Measurements from ENCODE around the gene CLP1.

Gene CLP1

DNA sequence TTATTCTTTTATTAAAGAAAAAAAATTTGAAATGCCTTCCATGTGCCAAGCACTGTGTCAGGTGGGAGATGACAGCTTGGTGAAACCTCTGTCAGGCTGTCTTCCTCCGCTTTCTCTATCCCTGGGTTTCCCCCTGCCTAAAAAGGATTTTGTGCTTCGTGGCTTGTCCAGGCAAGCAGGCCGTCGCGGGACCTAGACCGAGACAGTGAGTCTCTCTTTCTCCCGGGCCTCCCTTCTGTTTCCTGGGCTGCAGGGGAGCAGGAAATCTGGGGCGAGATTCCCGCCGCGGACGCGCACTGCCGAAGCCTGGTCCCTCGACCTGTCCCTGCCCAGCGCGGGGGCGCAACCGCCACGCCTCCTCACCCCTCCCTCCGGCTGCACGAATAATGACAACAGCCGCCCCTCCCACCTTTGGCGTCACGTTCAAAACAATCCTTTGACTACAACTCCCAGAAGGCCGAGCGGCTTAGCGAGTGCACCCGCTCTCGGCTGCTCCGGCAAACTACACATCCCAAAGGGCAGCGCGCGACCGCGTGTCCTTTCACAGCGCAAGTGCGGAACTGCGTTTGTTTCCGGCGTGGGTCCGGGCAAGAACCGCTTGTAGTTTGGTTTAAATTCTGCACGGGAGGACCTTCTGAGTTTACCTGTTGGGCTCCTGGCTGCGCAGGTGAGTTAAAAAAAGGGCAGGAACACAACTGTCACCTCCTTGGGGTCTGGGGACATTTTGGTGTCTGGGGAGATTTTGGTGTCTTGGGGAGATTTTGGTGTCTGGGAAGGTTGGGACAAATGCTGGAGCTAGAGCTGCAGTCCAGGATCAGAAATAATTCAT is at the start of gene CLP1:
Gene CLP1, plus strand, starts transcription at position 569 of the 829 bp plus-strand sequence. CDS start 1,715 bp downstream, outside the sequence.
- peak; percentile 97 for DNase-seq (ENCODE audit: low read depth)

DNA sequence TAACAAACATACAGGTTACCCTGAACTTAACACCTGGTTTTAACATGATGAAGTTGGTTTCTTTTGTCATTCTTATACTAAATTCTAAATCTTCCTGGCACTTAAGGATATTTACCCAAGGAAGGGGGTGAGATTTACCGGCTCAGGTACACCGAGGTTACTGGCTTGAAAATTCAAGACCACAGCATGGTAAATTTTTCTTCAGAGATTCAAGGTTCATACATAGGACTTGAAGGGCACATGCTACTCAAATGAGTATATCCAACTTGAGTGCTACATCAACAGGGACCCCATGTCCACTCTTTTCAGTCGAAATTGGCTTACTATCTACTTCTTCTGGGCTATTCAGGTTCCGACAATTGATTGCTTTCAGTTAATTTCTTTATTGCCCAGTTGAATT is 47.4 kb upstream of the CLP1 start:
- no peak for DNase-seq (ENCODE audit: low read depth)

DNA sequence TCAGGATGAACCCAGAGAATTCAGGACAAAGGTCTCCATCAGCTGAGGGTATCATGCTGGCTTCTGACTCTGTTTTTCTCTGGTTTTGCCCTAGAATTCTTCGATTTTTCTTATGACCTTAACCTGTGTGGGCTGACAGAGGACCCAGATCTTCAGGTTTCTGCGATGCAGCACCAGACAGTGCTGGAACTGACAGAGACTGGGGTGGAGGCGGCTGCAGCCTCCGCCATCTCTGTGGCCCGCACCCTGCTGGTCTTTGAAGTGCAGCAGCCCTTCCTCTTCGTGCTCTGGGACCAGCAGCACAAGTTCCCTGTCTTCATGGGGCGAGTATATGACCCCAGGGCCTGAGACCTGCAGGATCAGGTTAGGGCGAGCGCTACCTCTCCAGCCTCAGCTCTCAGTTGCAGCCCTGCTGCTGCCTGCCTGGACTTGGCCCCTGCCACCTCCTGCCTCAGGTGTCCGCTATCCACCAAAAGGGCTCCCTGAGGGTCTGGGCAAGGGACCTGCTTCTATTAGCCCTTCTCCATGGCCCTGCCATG is 43.3 kb upstream of the CLP1 start:
- DNase-seq (ENCODE audit: low read depth) = no peak

DNA sequence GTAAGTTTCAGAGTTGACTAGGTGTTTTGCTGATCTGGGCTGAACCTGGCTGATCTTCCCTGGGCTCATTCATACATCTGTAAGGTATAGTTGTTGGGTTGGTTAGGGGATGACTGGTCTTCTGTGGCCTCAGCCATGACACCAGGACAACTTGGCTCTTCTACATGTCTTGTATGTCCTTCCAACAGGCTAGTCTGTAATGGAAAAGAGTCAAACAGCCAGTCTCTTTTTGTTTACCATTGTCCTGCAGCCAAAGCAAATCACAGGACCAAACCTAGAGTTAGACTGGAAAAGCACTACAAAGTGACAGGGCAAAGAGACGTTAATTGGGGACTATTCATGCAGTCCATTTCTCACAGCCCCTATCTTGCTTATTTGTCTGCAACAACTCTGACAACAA is 42.3 kb upstream of the CLP1 start:
- DNase-seq (ENCODE audit: low read depth) = no peak

DNA sequence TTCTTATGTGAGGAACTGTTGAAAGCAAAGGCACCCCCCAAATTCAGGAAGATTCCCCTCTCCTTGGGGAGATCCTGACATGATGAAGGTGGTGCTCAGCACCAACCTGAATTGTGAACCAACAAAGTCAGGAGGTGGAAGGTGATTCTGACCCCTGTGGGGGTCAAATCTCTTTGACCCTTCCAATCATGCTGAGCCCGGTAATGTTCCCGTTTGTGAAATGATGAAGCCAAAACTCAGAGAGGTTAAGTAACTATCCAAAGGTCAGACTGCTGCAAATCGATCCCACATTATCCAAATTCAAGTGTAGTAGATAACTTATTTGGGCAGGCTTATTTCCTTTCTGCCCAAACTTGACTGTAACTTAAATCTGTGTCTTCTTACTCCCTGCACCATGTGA is 41.0 kb upstream of the CLP1 start:
- no peak for DNase-seq (ENCODE audit: low read depth)

DNA sequence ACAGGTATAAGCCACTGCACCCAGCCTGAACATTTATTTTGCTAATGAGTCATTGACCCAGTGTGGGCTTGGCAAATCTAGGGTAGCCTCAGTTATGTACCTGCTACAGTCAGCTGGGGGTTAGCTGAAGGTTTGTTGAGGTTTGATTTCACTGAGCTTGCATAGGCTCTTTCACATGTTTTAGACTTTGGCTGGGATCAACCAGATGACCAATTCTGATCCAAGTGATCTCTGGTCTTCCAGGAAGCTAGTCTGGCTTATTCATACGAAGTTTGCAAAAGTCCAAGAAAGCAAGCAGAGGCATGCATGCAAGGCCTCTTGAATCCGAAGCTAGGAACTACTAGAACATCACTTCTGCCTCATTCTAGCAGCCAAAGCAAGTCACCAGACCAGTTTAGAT is 39.1 kb upstream of the CLP1 start:
- no peak for DNase-seq (ENCODE audit: low read depth)

DNA sequence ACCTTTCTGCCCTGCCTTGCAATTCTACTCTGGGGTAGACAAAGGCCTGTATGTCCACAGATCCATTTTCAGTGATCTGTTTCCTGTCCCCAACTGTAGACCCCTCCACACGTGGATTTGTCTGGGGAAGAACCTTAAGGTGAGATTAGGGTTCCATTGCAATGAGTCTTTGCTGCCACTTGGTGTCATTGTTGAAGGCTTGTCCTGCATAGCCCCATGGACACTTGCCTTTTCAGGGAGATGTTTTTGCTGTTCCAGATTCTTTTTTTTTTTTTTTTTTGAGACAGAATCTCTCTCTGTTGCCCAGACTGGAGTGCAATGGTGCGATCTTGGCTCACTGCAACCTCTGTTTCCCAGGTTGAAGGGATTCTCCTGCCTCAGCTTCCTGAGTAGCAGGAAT is 38.2 kb upstream of the CLP1 start:
- no peak for DNase-seq (ENCODE audit: low read depth)

DNA sequence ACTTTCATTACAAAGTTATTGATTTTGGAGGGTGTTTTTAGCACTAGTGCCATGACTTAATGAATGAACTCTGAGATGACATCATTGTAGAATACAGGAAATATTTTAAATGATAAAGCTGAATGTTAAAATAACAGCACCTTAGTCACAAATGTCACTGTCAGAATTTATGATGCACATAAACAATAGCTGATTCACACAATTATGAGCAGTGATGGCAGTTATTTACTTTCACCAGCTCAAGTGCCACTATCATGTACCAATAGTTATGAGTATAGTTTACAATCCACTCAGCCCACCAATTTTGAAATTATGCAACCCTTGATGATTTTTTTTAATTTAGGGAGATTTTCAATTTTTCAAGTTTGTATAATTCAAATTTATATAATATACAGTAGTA is 37.1 kb upstream of the CLP1 start:
- no peak for DNase-seq (ENCODE audit: low read depth)

DNA sequence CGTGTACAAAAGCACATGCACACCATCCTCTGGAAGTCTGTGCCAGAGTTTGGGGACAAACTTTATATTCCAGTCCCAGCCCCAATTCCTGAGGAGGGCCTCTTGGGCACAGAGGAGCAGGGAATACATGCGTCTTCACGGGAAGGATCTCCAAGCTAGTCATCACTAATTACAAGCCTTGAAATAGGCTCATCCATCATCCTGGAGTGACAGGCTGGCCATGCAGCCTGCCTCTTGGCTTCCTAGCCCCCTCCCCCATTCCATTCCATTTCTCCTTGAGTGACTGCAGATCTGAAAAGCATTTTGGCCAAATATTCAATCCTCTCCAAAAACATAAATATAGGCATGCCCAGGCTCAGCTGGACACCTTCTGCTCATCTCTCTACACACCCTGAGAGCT is 35.3 kb upstream of the CLP1 start:
- DNase-seq (ENCODE audit: low read depth) = no peak

DNA sequence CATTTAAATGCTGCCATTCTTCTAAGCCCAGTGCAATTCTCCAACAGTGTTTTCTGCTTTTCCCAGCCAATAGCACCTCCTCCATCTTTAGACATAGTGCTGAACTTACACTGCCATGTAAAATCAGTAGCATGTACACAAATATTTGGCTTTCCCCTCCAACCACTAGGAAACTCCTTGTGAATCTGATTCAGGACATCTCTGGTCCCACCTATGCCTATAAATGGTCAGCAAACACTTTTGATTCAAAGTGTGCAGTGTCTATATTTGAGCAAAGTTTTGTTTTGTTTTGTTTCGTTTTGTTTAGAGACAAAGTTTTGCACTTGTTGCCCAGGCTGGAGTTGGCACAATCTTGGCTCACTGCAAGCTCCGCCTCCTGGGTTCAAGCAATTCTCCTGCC is 32.7 kb upstream of the CLP1 start:
- DNase-seq (ENCODE audit: low read depth) = no peak

DNA sequence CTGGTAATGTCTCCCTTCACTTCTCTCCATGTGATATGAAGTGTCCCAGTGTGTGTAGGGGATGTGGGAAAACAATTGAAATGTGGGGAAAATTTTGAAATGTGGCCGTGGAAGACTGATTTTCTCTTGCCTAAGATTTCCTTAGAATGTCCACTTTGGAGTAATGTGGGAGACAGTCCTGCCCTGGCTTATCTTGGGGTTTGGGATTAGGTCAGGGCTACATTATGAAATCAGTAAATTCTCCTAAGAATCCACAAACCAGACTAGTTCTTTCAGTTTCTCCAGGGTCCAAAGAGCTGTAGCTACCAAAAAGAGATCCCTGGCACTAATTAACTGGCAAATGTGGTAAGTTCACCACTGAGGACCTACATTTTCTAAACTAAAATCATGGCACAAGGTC is 30.7 kb upstream of the CLP1 start:
- DNase-seq (ENCODE audit: low read depth) = no peak

DNA sequence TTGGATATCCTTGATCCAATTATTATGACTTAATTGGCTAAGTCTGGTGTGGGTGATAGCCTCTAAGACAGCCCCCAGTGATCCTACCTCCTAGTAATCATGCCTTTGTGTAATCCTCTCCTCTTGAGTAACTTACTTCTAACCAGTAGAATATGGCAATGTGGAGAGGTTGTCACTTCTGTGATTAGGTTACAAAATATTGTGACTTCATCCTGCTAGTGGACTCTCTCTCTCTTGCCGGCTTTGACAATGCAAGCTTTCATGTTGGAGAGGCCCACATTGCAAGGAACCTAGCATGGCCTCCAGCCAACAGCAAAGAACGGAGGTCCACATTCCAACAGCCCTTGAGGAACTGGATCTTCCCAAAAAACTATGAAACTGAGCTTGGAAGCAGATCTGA is 27.4 kb upstream of the CLP1 start:
- DNase-seq (ENCODE audit: low read depth) = no peak

DNA sequence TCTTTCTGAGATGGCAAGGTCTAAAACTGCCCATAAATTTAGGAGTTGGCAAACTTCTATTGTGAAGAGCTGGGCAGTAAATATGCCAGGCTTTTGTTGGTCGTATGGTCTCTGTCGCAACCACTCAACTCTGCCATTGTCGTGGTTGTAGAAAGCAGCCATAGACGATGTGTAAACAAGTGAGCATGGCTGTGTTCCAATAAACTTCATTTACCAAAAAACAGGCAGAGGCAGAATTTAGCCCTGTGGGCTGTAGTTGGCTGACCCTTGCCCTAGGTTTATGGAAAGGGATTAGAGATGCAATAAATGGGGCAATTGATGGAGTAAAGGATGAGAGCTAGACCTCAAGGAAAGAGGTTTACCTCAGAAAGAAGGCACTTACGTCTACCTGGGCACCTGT is 25.4 kb upstream of the CLP1 start:
- DNase-seq (ENCODE audit: low read depth) = no peak

DNA sequence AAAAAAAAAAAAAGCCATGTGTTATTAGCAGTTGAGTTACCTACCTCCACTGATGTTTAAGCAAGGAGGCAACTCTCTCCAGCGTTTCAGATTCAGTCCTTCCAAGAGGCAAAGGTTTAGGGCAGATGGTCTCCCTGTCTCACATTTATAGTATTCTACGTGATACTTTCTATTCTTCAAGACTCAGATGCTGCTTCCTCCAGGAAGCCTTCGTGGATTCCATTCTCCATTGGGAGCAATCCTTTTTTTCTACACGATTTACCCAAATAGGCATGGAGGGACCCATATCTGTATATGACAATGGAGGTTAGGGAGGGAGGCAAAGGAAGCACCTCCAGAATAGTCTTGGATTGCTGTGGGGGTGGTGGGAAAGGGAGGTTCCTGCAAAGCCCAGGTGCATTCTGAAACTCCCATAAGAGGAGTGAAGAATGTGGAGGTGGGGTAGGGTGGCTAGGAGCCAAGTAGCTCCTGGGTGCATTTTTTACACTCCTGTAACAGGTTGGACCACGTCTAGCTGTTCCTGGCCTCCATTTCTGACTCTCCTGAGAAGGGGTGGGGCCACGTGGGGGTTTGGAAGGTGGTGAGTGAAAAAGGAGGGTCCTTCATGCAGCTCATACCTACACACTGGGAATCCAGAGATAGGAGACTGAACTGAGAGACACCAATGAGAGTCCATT is 24.0 kb upstream of the CLP1 start:
- DNase-seq (ENCODE audit: low read depth) = no peak

DNA sequence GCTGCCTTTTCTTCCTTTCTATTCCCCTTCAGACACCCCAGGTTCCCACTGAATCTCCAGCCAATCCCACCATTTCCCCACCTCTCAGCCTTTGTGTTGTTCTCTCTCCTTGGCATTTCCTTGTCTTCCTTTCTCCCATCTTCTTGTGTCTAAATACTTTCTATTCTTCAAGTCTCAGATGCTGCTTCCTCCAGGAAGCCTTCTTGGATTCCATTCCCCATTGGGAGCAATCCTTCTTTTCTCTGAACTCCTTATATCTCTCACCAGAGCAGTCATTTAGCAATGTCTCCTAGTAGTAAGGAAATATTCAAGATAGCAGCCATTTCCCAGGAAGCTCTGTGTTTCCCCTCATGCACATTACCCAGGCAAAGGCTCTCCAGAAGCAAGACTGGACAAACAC is 23.3 kb upstream of the CLP1 start:
- no peak for DNase-seq (ENCODE audit: low read depth)

DNA sequence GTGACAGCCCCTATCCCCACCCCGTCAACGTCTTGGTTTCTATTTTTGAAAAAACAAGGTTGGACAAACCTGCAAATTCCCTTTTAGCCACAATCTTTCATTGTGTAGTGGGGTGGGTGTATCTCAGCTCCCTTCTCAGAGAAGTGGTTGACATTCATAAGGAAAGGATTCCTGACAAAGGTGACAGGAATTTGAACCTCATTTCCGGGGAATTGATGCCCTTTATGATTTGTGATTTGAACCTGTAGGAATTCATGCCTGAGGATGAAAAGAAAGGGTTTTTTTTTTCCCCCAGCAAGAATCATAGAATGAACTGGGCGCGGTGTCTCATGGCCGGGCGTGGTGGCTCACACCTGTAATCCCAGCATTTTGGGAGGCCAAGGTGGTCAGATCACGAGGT is 22.3 kb upstream of the CLP1 start:
- DNase-seq (ENCODE audit: low read depth) = no peak

DNA sequence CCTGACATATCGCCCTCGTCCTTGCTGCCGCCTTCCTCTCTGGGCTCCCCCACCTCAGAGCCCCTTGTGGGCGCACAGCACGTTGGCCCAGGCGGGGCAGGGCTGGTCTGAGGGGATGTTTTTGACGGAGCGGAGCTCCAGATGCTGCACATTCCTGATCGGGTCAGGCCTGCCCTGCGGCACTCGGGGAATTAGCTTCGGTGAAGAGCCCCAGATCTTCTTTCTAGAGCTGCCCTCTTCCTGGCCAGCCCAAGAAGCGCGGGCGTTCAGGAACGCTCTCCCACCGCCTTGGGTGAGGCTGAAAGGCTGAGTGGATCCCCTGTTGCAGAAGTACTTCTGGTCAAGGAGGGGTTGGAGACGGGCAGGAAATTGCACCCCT is 19.9 kb upstream of the CLP1 start:
- DNase-seq (ENCODE audit: low read depth) = no peak

DNA sequence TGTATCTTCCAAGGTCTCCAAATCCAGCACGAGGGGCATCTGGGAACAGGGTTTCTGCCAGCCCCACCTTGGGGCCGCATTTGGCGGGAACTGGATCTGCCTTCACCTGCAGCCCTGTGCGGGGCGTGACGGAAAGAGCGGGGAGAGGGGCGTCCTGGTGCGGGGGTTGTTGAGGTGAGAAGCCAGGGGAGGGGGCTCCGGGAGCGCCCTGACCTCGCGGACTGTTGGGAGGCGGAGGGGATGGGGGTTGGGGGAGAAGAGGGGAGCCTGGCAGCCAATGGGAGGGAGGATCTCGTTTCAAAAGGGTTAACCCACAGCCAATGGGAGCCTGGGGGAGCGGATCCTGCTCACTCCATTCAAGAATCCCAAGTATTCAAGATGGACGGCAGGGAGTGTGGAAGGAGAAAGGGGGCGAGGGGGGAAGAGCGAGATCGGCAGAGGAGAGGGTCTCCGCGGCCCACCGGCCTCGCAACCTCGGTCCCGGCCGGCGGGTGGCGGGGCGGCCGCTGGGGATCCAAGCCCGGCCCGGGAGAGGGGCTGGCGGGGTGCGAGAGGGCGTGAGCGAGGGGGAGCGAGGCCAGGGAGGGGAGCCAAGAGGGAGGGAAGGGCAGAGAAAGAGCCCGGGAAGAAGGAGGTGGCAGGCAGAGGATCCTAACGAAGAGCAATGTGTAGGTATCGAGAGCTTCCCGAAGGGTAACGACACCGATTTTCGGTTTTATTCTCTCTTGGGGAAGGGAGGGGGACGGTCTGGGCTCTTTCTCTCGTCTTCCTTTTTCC is 19.4 kb upstream of the CLP1 start:
- DNase-seq (ENCODE audit: low read depth) = no peak

DNA sequence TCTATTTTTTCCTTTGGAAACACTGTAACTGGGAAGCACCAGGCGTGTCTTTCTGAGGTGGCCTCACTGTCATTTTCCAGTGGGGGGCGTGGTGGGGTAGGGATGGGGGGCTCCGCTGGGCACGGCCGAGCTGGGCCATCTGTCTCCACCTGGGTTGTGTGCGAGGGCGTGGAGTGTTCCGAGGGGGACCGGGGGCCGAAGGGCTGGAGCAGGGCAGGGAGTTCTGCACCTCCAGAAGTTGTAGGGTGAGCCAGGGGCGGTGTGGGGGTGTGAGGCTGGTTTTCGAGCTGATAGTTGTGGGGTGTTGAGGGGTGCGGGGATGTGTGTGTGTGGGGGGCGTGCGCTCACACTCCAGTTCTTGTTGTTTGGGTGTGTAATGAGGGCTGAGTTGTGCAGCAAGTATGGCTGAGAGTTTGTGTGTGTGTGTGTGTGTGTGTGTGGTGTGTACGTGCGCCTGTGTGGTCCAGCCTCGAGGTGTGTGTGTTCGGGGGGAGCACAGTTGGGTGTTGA is 18.7 kb upstream of the CLP1 start:
- DNase-seq (ENCODE audit: low read depth) = no peak

DNA sequence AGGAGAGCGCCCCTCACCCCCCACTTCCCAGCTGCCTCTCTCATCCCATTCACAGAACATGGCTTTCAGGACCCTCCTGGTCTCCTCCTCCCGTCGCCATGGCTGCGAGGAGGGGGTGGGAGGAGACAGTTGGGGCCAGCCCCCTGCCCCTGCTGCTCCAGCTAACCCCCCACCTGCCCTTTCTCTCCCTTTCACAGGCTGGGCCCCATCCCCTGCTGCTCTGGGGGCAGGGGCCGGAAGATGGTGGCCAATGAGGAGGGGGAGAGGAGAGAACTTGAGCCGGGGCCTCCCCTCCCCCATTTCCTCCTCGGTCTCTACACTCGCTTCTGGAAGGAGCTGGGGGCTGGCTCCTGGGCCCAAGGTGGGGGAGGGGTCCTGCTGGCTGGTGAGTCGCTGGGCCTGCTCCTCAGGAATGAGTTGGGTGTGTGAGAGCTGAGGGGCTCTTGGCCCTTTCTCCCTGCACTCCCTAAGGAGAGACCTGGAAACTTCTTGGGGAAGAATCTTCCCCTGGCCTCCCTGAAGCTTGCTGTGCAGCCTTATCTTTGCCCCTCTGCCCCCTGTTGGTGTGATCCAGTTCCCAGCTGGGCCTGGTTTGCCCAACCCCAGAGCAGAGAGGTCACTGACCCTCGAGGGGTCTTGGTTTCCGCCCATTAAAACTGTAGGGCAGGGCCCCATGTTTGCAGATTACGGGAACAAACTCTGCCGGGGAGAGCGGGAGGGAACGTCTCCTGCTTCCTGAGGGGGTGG is 18.1 kb upstream of the CLP1 start:
- no peak for DNase-seq (ENCODE audit: low read depth)

DNA sequence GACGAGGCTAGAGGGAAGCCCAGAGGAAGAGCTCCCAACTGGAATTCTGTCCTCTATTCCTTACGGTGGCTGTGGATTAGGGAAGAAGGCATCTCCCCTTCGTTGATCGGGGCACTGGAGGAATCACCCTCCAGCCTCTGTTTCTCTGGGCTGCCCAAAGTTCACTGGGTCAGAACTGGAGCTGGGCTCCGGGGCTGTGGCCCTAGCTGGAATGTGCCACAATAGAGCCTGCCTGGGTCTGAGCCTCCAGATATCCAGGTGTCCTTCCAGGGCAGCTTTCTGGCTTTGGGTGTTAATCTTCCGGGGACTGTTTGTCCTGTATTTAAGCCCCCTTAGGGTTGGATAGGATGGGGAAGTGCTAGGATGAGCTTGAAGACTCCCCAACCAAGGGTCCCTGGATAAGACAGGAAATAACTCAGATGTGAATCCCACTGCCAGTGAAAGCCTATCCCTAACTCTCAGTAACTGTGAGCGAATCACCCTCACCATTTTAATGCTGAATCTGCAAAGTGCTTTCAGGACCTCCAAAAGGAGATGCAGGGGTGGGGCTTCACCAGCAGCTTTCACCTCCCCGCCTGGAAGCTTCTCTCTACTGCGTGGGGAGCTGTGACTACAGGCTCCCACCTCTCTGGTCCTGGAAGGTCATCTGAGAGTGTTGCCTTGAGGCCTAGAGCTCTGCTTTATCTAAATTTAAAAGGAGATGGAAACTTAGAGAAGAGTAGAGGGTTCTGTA is 17.3 kb upstream of the CLP1 start:
- no peak for DNase-seq (ENCODE audit: low read depth)
